ENCODE measurements around the gene SSR1.

Gene SSR1

DNA sequence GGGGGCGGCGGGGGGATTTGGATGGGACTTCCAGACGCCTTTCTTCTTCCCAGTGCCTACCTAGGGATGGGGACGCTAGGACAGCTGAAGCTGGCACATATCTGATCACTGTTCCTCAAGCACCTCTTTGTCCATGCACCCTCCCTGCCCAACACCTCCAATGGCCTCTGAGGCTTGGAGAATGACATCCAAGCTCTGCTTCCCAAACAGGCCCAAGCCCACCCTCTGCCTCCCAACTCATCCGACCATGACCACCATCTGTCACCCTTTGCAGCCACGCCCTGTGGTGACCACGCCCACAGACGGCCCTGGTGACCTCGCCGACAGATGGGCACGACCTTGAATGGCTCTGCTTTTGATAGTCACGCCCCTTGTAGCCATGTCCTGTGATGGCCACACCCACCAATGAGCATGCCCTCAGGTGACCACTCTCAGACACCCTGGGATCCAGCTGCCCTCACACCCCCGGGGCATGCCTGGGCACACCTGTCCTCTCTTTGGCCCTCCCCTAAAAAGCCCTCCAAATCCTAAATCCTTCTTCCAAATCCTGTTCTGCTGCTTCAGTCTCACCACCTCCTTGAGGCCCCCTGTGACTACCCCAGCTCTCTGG, 51.0 kb downstream of the SSR1 start:
- Histone ChIP-seq H3K4me1 (ENCODE audit: insufficient read depth, low read length, severe bottlenecking) (peaks cover 16% of the 10 kb centered on the region), H3K27me3 (ENCODE audit: insufficient read depth, low read length) (peaks cover 8% of the 10 kb centered on the region; the same call in 1 of the 2 replicates), H3K4me2 (ENCODE audit: low read length) (peak overlapping the region; percentile 75), H3K9ac (ENCODE audit: low read length) (no peak overlapping the region; the same call in 1 of the 2 replicates), H3K79me2 (ENCODE audit: insufficient read depth, low read length) (no peaks in the 10 kb centered on the region), H3F3A (ENCODE audit: insufficient read depth, low read length) (no peaks in the 10 kb centered on the region), H3K27ac (ENCODE audit: low read depth, low read length, poor library complexity, severe bottlenecking) (no peak overlapping the region), H3K36me3 (ENCODE audit: insufficient read depth, low read length) (no peaks in the 10 kb centered on the region; the same call in 1 of the 2 replicates), H4K20me1 (ENCODE audit: insufficient read depth, low read length) (no peaks in the 10 kb centered on the region), H2AFZ (ENCODE audit: low read length) (no peak overlapping the region), H3K4me3 (ENCODE audit: low read depth, low read length, poor library complexity, severe bottlenecking) (peak overlapping the region; percentile 53), H3K9me2 (ENCODE audit: low read depth, low read length) (no peaks in the 10 kb centered on the region), H3K9me3 (ENCODE audit: low read length) (no peaks in the 10 kb centered on the region)
- no peak for TF ChIP-seq EZH2 (IDR thresholded peaks at IDR 0.05; ENCODE audit: borderline replicate concordance, low read length)
- TF ChIP-seq, protein P1, sequence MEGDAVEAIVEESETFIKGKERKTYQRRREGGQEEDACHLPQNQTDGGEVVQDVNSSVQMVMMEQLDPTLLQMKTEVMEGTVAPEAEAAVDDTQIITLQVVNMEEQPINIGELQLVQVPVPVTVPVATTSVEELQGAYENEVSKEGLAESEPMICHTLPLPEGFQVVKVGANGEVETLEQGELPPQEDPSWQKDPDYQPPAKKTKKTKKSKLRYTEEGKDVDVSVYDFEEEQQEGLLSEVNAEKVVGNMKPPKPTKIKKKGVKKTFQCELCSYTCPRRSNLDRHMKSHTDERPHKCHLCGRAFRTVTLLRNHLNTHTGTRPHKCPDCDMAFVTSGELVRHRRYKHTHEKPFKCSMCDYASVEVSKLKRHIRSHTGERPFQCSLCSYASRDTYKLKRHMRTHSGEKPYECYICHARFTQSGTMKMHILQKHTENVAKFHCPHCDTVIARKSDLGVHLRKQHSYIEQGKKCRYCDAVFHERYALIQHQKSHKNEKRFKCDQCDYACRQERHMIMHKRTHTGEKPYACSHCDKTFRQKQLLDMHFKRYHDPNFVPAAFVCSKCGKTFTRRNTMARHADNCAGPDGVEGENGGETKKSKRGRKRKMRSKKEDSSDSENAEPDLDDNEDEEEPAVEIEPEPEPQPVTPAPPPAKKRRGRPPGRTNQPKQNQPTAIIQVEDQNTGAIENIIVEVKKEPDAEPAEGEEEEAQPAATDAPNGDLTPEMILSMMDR (IDR thresholded peaks at IDR 0.05; ENCODE audit: low read length) = no peak

DNA sequence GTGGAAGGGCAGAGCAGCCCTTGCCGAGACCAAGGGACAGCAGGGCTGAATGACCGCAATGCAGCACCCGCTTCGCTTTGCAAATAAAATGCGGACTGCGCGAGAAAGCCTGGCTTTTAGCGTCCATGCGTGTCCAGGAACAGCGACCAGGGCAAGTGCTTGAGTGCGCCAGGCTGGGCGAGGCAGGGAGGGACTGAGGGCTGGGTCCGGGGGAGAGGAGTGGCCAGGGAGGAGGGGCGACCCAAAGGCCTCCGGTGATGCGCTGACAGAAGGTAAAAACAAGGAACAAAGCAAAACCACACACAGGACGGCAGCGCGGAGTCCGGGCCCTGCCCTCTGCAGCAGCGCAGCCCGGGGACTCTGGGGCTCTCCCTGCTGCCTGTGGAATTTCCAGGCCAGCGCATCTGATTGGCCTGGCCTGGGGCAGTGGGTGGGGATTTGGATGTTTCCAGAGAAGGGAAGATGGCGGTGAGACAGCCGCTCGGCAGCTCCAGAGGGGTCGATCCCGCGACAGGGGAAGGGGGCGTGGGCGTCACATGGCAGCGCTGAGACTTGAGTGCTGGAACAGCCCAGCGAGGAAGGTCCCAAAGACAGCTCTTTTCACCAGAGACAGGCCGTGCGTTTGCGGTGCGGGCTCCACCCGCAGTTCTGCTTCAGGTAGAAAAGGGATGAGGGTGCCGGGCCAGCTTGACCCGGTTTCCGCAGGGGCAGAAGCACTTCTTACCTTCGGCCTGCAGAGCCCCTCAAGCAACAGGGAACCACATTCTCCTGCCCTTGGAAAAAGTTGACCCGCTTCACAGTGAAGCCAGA, 51.8 kb downstream of the SSR1 start:
- TF ChIP-seq, protein P1 (IDR thresholded peaks at IDR 0.05; ENCODE audit: low read length) = no peak
- no peak for TF ChIP-seq EZH2 (IDR thresholded peaks at IDR 0.05; ENCODE audit: borderline replicate concordance, low read length)
- Histone ChIP-seq H3K4me3 (ENCODE audit: low read depth, low read length, poor library complexity, severe bottlenecking) (peak overlapping the region; percentile 53), H3K27ac (ENCODE audit: low read depth, low read length, poor library complexity, severe bottlenecking) (no peak overlapping the region)

DNA sequence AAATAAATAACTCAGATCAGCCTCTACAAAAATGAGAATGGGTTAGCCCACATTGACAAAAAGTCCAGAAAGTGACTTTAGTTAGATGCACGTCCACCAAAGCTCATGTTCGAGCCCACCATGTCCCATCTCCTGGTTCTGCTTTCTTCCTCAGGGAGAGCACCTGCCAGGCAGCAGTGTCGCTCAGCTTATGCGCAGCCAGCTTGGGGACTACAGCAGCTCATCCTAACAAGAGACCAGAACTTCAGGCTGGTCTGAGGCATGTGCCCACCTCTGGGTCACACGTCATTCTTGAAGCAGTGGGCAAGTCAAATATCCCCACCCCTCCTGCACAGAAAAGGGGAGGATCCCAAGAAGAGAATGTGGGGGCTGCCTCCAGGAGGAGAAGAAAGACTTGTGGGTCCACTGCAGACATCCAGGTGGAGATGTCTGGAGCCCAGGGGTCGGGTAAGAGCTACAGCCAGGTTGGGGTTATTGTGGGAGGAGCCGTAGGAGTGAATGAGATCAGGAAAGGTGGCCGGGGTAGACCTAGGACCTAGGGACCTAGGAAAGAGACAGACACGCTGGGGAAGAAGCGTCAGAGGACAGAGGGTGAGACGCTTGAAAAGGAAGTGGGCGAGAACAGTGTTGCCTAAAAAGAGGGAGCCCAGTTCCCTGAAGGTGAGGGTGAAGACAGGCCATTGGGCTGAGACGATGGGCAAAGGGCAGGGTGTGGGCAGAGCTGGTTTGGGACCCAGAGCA, 52.5 kb downstream of the SSR1 start:
- Histone ChIP-seq H4K20me1 (ENCODE audit: insufficient read depth, low read length) (no peaks in the 10 kb centered on the region), H3K4me2 (ENCODE audit: low read length) (peak overlapping the region; percentile 75; the same call in 1 of the 2 replicates), H3K36me3 (ENCODE audit: insufficient read depth, low read length) (peaks cover 2% of the 10 kb centered on the region; the same call in 1 of the 2 replicates), H3K4me1 (ENCODE audit: insufficient read depth, low read length, severe bottlenecking) (peaks cover 16% of the 10 kb centered on the region), H3K9ac (ENCODE audit: low read length) (no peak overlapping the region; the same call in 1 of the 2 replicates), H3K79me2 (ENCODE audit: insufficient read depth, low read length) (no peaks in the 10 kb centered on the region), H3K4me3 (ENCODE audit: low read depth, low read length, poor library complexity, severe bottlenecking) (peak overlapping the region; percentile 53), H3K27me3 (ENCODE audit: insufficient read depth, low read length) (peaks cover 5% of the 10 kb centered on the region; the same call in 1 of the 2 replicates), H3K27ac (ENCODE audit: low read depth, low read length, poor library complexity, severe bottlenecking) (no peak overlapping the region), H3K9me3 (ENCODE audit: low read length) (peaks cover 2% of the 10 kb centered on the region; the same call in 1 of the 2 replicates), H2AFZ (ENCODE audit: low read length) (no peak overlapping the region), H3F3A (ENCODE audit: insufficient read depth, low read length) (no peaks in the 10 kb centered on the region), H3K9me2 (ENCODE audit: low read depth, low read length) (no peaks in the 10 kb centered on the region)
- TF ChIP-seq EZH2 (IDR thresholded peaks at IDR 0.05; ENCODE audit: borderline replicate concordance, low read length) = no peak
- TF ChIP-seq, protein P1 (IDR thresholded peaks at IDR 0.05; ENCODE audit: low read length) = no peak

More for the DNA sequence above, 51.8 kb downstream of the SSR1 start:
- Histone ChIP-seq H3K9me2 (ENCODE audit: low read depth, low read length) (no peaks in the 10 kb centered on the region), H3K79me2 (ENCODE audit: insufficient read depth, low read length) (no peaks in the 10 kb centered on the region), H3F3A (ENCODE audit: insufficient read depth, low read length) (no peaks in the 10 kb centered on the region), H4K20me1 (ENCODE audit: insufficient read depth, low read length) (no peaks in the 10 kb centered on the region), H3K9ac (ENCODE audit: low read length) (no peak overlapping the region; the same call in 1 of the 2 replicates), H3K27me3 (ENCODE audit: insufficient read depth, low read length) (peaks cover 6% of the 10 kb centered on the region; the same call in 1 of the 2 replicates), H3K9me3 (ENCODE audit: low read length) (peaks cover 2% of the 10 kb centered on the region; the same call in 1 of the 2 replicates), H3K36me3 (ENCODE audit: insufficient read depth, low read length) (no peaks in the 10 kb centered on the region), H3K4me1 (ENCODE audit: insufficient read depth, low read length, severe bottlenecking) (peaks cover 16% of the 10 kb centered on the region), H2AFZ (ENCODE audit: low read length) (no peak overlapping the region), H3K4me2 (ENCODE audit: low read length) (peak overlapping the region; percentile 75)

All from OCI-LY1 (cell line).